Occipital lobe (tissue), 2 donors: Measurements from ENCODE around the gene UBE2E2. TPM values are rescaled to one million over a fixed set of nuclear protein-coding genes. Genes with fewer than 3 reads are reported as not detected.

Source experiments
- DNase-seq: peaks from one replicate; lab custom pipeline; 2025; lab: John Stamatoyannopoulos, UW
- total RNA-seq: library from RNA; depleted of rRNA; stranded (reverse); fragments of >200 nt; gene quantifications from one replicate; pipeline ENCODE4 v1.2.3, GENCODE V29; 2014

Gene UBE2E2
- total RNA-seq, 1 donor from 2014 or later = 40.2 TPM

- no peak for DNase-seq
Observed at GRCh38 chr3:23527326-23527725, 324.2 kb downstream of the UBE2E2 start.

- no peak for DNase-seq
Observed at GRCh38 chr3:23533596-23533995, 330.5 kb downstream of the UBE2E2 start.

- DNase-seq = no peak
Observed at GRCh38 chr3:23533996-23534395, 330.9 kb downstream of the UBE2E2 start.

GRCh38 chr3:23537101-23537551 is 334.0 kb downstream of the UBE2E2 start:
- no peak for DNase-seq

- no peak for DNase-seq
Observed at GRCh38 chr3:23539185-23539584, 336.1 kb downstream of the UBE2E2 start.

GRCh38 chr3:23540600-23540999 is 337.5 kb downstream of the UBE2E2 start:
- DNase-seq = no peak

- no peak for DNase-seq
Observed at GRCh38 chr3:23542079-23542478, 339.0 kb downstream of the UBE2E2 start.

GRCh38 chr3:23546181-23546580 is 343.1 kb downstream of the UBE2E2 start:
- no peak for DNase-seq

GRCh38 chr3:23547905-23548650 is 345.0 kb downstream of the UBE2E2 start:
- no peak for DNase-seq

- DNase-seq = no peak
Observed at GRCh38 chr3:23548706-23549105, 345.6 kb downstream of the UBE2E2 start.

GRCh38 chr3:23549148-23549910 is 346.2 kb downstream of the UBE2E2 start:
- DNase-seq = no peak

GRCh38 chr3:23550402-23550801 is 347.3 kb downstream of the UBE2E2 start:
- DNase-seq = no peak

- no peak for DNase-seq
Observed at GRCh38 chr3:23552506-23552905, 349.4 kb downstream of the UBE2E2 start.

GRCh38 chr3:23553353-23553752 is 350.2 kb downstream of the UBE2E2 start:
- DNase-seq = no peak

GRCh38 chr3:23565041-23565775 is 362.1 kb downstream of the UBE2E2 start:
- DNase-seq = no peak

- no peak for DNase-seq
Observed at GRCh38 chr3:23566499-23566898, 363.4 kb downstream of the UBE2E2 start.

GRCh38 chr3:23567917-23568316 is 364.8 kb downstream of the UBE2E2 start:
- DNase-seq = no peak

- DNase-seq = no peak
Observed at GRCh38 chr3:23573827-23574226, 370.7 kb downstream of the UBE2E2 start.

- DNase-seq = no peak
Observed at GRCh38 chr3:23574822-23575315, 371.7 kb downstream of the UBE2E2 start.

- no peak for DNase-seq
Observed at GRCh38 chr3:23575697-23576096, 372.6 kb downstream of the UBE2E2 start.

GRCh38 chr3:23576379-23576959 is 373.3 kb downstream of the UBE2E2 start:
- DNase-seq = no peak
